ENCODE measurements around the gene ALDH3A1. TPM values are rescaled to one million over a fixed set of nuclear protein-coding genes. Genes with fewer than 3 reads are reported as not detected.

ALDH3A1 gene
- total and polyA plus RNA-seq, 10 of the 15 experiments (the other 5 are each of a cell fraction or from before 2014, with no cell fraction given) = 0.20 TPM; not detected in 9

DNA sequence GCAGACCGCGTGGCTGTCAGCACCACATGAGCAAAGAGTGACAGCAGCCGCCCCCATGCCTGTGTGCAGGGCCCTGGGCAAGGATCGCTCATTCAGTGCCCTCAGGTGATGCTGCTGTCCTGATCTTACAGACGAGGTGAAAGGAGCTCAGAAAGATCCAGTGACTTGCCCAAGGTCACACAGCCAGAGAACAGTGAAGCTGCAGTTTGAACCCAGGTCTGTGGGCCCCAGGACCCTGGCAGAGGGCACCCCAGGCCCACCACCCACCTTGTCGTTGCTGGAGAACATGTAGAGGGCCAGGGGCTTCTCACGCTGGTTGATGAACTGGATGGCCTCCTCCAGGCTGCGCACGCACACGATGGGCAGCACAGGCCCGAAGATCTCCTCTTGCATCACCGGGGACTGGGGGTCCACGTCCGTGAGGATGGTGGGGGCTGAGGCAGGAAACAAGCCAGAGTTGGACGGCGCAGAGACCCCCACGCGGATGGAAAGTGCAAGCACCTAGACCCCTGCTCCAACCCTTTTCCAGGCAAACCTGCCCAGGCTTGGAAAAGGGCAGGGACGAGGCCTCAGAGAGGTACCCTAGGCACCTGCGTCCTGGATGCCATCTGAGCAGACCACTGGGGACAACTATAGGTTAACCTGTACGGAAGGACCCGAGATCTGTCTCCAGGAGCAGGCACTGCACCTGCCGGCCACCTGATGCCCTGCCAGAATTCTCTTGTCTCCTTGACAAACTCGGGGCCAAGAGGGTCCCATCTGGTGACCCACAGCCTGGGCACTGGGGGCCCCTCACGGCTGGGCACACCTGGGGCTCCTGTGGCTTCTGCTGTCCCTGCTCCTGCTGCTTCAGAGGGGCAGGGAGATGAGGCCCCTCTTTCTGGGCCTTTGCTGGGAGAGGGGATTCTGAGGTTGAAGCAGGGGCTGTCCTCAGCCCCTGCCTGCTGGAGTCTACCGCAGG lies 8.6 kb downstream of the ALDH3A1 start (continued):
- TF ChIP-seq, protein P1, sequence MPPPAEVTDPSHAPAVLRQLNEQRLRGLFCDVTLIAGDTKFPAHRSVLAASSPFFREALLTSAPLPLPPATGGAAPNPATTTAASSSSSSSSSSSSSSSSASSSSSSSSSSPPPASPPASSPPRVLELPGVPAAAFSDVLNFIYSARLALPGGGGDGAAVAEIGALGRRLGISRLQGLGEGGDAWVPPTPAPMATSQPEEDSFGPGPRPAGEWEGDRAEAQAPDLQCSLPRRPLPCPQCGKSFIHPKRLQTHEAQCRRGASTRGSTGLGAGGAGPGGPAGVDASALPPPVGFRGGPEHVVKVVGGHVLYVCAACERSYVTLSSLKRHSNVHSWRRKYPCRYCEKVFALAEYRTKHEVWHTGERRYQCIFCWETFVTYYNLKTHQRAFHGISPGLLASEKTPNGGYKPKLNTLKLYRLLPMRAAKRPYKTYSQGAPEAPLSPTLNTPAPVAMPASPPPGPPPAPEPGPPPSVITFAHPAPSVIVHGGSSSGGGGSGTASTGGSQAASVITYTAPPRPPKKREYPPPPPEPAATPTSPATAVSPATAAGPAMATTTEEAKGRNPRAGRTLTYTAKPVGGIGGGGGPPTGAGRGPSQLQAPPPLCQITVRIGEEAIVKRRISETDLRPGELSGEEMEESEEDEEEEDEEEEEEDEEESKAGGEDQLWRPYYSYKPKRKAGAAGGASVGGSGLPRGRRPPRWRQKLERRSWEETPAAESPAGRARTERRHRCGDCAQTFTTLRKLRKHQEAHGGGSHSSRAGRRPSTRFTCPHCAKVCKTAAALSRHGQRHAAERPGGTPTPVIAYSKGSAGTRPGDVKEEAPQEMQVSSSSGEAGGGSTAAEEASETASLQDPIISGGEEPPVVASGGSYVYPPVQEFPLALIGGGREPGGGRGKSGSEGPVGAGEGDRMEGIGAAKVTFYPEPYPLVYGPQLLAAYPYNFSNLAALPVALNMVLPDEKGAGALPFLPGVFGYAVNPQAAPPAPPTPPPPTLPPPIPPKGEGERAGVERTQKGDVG (CRISPR knock-in tag; IDR thresholded peaks at IDR 0.05) = no peak
- TF ChIP-seq, protein P2, sequence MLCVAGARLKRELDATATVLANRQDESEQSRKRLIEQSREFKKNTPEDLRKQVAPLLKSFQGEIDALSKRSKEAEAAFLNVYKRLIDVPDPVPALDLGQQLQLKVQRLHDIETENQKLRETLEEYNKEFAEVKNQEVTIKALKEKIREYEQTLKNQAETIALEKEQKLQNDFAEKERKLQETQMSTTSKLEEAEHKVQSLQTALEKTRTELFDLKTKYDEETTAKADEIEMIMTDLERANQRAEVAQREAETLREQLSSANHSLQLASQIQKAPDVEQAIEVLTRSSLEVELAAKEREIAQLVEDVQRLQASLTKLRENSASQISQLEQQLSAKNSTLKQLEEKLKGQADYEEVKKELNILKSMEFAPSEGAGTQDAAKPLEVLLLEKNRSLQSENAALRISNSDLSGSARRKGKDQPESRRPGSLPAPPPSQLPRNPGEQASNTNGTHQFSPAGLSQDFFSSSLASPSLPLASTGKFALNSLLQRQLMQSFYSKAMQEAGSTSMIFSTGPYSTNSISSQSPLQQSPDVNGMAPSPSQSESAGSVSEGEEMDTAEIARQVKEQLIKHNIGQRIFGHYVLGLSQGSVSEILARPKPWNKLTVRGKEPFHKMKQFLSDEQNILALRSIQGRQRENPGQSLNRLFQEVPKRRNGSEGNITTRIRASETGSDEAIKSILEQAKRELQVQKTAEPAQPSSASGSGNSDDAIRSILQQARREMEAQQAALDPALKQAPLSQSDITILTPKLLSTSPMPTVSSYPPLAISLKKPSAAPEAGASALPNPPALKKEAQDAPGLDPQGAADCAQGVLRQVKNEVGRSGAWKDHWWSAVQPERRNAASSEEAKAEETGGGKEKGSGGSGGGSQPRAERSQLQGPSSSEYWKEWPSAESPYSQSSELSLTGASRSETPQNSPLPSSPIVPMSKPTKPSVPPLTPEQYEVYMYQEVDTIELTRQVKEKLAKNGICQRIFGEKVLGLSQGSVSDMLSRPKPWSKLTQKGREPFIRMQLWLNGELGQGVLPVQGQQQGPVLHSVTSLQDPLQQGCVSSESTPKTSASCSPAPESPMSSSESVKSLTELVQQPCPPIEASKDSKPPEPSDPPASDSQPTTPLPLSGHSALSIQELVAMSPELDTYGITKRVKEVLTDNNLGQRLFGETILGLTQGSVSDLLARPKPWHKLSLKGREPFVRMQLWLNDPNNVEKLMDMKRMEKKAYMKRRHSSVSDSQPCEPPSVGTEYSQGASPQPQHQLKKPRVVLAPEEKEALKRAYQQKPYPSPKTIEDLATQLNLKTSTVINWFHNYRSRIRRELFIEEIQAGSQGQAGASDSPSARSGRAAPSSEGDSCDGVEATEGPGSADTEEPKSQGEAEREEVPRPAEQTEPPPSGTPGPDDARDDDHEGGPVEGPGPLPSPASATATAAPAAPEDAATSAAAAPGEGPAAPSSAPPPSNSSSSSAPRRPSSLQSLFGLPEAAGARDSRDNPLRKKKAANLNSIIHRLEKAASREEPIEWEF (IDR thresholded peaks at IDR 0.05; ENCODE audit: insufficient replicate concordance, low read depth, low read length) = no peak
- TF ChIP-seq ZSCAN29 (IDR thresholded peaks at IDR 0.05) (no peak), PBX3 (IDR thresholded peaks at IDR 0.05; ENCODE audit: insufficient replicate concordance, low read depth, low read length) (no peak), POLR2A (IDR thresholded peaks at IDR 0.05; ENCODE audit: low read depth, low read length) (no peak)
- TF ChIP-seq, protein P3, sequence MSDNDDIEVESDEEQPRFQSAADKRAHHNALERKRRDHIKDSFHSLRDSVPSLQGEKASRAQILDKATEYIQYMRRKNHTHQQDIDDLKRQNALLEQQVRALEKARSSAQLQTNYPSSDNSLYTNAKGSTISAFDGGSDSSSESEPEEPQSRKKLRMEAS (IDR thresholded peaks at IDR 0.05; ENCODE audit: low read depth, low read length) = no peak

All from GM12878 (cell line).